GM13976 (cell line): ENCODE data around the gene TMED10.

Experiments used
- DNase-seq: peaks from one replicate; pipeline ENCODE4 v3.0.0; 2012; ENCODE audit warnings: low spot score
- CTCF ChIP-seq: IDR thresholded peaks from 2 replicates; pipeline ENCODE4 v1.5.1; 2012; ENCODE audit warnings: borderline replicate concordance, mild to moderate bottlenecking; ENCODE audit not compliant: insufficient read depth; ENCODE audit errors: extremely low read depth, missing control alignments, control extremely low read depth
- in situ Hi-C: fragments of 300-500 bp; cut with MboI; formaldehyde crosslinking; loops from one replicate; pipeline ENCODE4 v1.12.0; 2022; ENCODE audit warnings: low sequenced_read_pairs, mixed read lengths, inconsistent platforms; ENCODE audit not compliant: unreplicated experiment

Gene TMED10

GRCh38 chr14:75094896-75095295 lies 81.5 kb downstream of the TMED10 start:
- in situ Hi-C loops: loop anchor here (10.0 kb wide), 1 partner anchor 240 kb away; no protein-coding TSS in a partner anchor
- DNase-seq: no peak
- TF ChIP-seq CTCF: no peak

GRCh38 chr14:75092698-75093097 lies 83.7 kb downstream of the TMED10 start:
- in situ Hi-C loops: loop anchor here (10.0 kb wide), 1 partner anchor 238 kb away; no protein-coding TSS in a partner anchor
- no peak for DNase-seq
- no peak for TF ChIP-seq CTCF

GRCh38 chr14:75091251-75091650 lies 85.2 kb downstream of the TMED10 start:
- in situ Hi-C loops: loop anchor here (10.0 kb wide), 1 partner anchor 236 kb away; no protein-coding TSS in a partner anchor

GRCh38 chr14:75090353-75090752 lies 86.1 kb downstream of the TMED10 start:
- in situ Hi-C loops: loop anchor here (10.0 kb wide), 1 partner anchor 236 kb away; no protein-coding TSS in a partner anchor
- no peak for DNase-seq
- TF ChIP-seq CTCF: no peak

More at GRCh38 chr14:75091251-75091650, 85.2 kb downstream of the TMED10 start:
- DNase-seq: no peak
- no peak for TF ChIP-seq CTCF

GRCh38 chr14:75088566-75089373 lies 87.6 kb downstream of the TMED10 start:
- peak; percentile 69 for TF ChIP-seq CTCF
- DNase-seq: peak; percentile 60

GRCh38 chr14:75088153-75088552 lies 88.3 kb downstream of the TMED10 start:
- in situ Hi-C loops: no loop called here
- no peak for TF ChIP-seq CTCF
- no peak for DNase-seq

More at GRCh38 chr14:75088566-75089373, 87.6 kb downstream of the TMED10 start:
- in situ Hi-C loops: no loop called here
